ENCODE results near the gene UBE4B.
A peak's percentile ranks its signal among the peaks of the same experiment; 100 is the strongest.
"Not testable (repeated sequence)": the region's sequence is repeated elsewhere in the genome, so short reads cannot be mapped to it uniquely, and the experiment has no call there.

Gene UBE4B

GRCh38 chr1:10022656-10023055 is 10.1 kb upstream of the UBE4B start:
- no peak for TF ChIP-seq ZNF274 (IDR thresholded peaks at IDR 0.05; ENCODE audit: low read depth, low read length)
- H3K4me3 ChIP-seq (ENCODE audit: low read length) = no peak overlapping the region

GRCh38 chr1:10025354-10025753 is 7.4 kb upstream of the UBE4B start:
- no peak overlapping the region for H3K4me3 ChIP-seq (ENCODE audit: low read length)
- TF ChIP-seq ZNF274 (IDR thresholded peaks at IDR 0.05; ENCODE audit: low read depth, low read length) = no peak

GRCh38 chr1:10027027-10027426 is 5.7 kb upstream of the UBE4B start:
- TF ChIP-seq ZNF274 (IDR thresholded peaks at IDR 0.05; ENCODE audit: low read depth, low read length) = no peak
- H3K4me3 ChIP-seq (ENCODE audit: low read length) = no peak overlapping the region

- H3K4me3 ChIP-seq (ENCODE audit: low read length) = not testable (repeated sequence)
These were observed 3.7 kb upstream of the UBE4B start for GRCh38 chr1:10028956-10029500.

- no peak for TF ChIP-seq ZNF274 (IDR thresholded peaks at IDR 0.05; ENCODE audit: low read depth, low read length)
- no peak overlapping the region for H3K4me3 ChIP-seq (ENCODE audit: low read length)
These were observed 1.3 kb upstream of the UBE4B start for GRCh38 chr1:10031461-10031860.

- no peak for TF ChIP-seq ZNF274 (IDR thresholded peaks at IDR 0.05; ENCODE audit: low read depth, low read length)
- peak overlapping the region; percentile 77 for H3K4me3 ChIP-seq (ENCODE audit: low read length)
These were observed 644 bp downstream of the UBE4B start for GRCh38 chr1:10033359-10033845.

- TF ChIP-seq ZNF274 (IDR thresholded peaks at IDR 0.05; ENCODE audit: low read depth, low read length) = no peak
- H3K4me3 ChIP-seq (ENCODE audit: low read length) = no peak overlapping the region
These were observed 10.0 kb downstream of the UBE4B start for GRCh38 chr1:10042746-10043145.

- no peak overlapping the region for H3K4me3 ChIP-seq (ENCODE audit: low read length)
- TF ChIP-seq ZNF274 (IDR thresholded peaks at IDR 0.05; ENCODE audit: low read depth, low read length) = no peak
These were observed 13.0 kb downstream of the UBE4B start for GRCh38 chr1:10045480-10046355.

- H3K4me3 ChIP-seq (ENCODE audit: low read length) = no peak overlapping the region
- no peak for TF ChIP-seq ZNF274 (IDR thresholded peaks at IDR 0.05; ENCODE audit: low read depth, low read length)
These were observed 13.8 kb downstream of the UBE4B start for GRCh38 chr1:10046356-10047085.

- no peak for TF ChIP-seq ZNF274 (IDR thresholded peaks at IDR 0.05; ENCODE audit: low read depth, low read length)
- H3K4me3 ChIP-seq (ENCODE audit: low read length) = no peak overlapping the region
These were observed 15.8 kb downstream of the UBE4B start for GRCh38 chr1:10048601-10049000.

GRCh38 chr1:10050611-10051010 is 17.9 kb downstream of the UBE4B start:
- no peak for TF ChIP-seq ZNF274 (IDR thresholded peaks at IDR 0.05; ENCODE audit: low read depth, low read length)
- no peak overlapping the region for H3K4me3 ChIP-seq (ENCODE audit: low read length)

GRCh38 chr1:10051656-10052055 is 18.9 kb downstream of the UBE4B start:
- TF ChIP-seq ZNF274 (IDR thresholded peaks at IDR 0.05; ENCODE audit: low read depth, low read length) = no peak
- no peak overlapping the region for H3K4me3 ChIP-seq (ENCODE audit: low read length)

- H3K4me3 ChIP-seq (ENCODE audit: low read length) = no peak overlapping the region
- TF ChIP-seq ZNF274 (IDR thresholded peaks at IDR 0.05; ENCODE audit: low read depth, low read length) = no peak
These were observed 19.6 kb downstream of the UBE4B start for GRCh38 chr1:10052347-10052746.

- H3K4me3 ChIP-seq (ENCODE audit: low read length) = no peak overlapping the region
- TF ChIP-seq ZNF274 (IDR thresholded peaks at IDR 0.05; ENCODE audit: low read depth, low read length) = no peak
These were observed 21.7 kb downstream of the UBE4B start for GRCh38 chr1:10054465-10054864.

GRCh38 chr1:10056599-10056987 is 23.8 kb downstream of the UBE4B start:
- H3K4me3 ChIP-seq (ENCODE audit: low read length) = no peak overlapping the region
- TF ChIP-seq ZNF274 (IDR thresholded peaks at IDR 0.05; ENCODE audit: low read depth, low read length) = no peak
